Mucosa of descending colon (tissue), 3 donors: ENCODE data around the gene LIN28B. TPM values are rescaled to one million over a fixed set of nuclear protein-coding genes. Genes with fewer than 3 reads are reported as not detected.

Experiments
- ATAC-seq: fragments of 200-7000 bp; cut with Tn5 transposase; one replicate; pipeline ENCODE4 v1.9.1; 2020; ENCODE audit warnings: mild to moderate bottlenecking, moderate library complexity
- DNase-seq, 3 donors: peaks; one replicate each; pipeline ENCODE4 v3.0.0-alpha.2; 2020
- H3K36me3 ChIP-seq: fragments of 200-600 bp; one replicate; pipeline ENCODE4 v1.8.0; 2021; ENCODE audit warnings: low read depth, mild to moderate bottlenecking
- H3K4me1 ChIP-seq: fragments of 200-600 bp; one replicate; pipeline ENCODE4 v1.8.0; 2021; ENCODE audit warnings: low read depth, mild to moderate bottlenecking
- H3K4me3 ChIP-seq: fragments of 200-600 bp; one replicate; pipeline ENCODE4 v1.8.0; 2021; ENCODE audit warnings: mild to moderate bottlenecking
- H3K9me3 ChIP-seq: fragments of 200-600 bp; one replicate; pipeline ENCODE4 v1.8.0; 2021; ENCODE audit warnings: mild to moderate bottlenecking
- CTCF ChIP-seq: fragments of 200-600 bp; IDR thresholded peaks from one replicate; pipeline ENCODE4 v1.8.0; 2022; ENCODE audit warnings: antibody characterized with exemption, mild to moderate bottlenecking
- intact Hi-C, 2 donors: fragments of 100-400 bp; cut with DNase I in 1 of 2; cut with micrococcal nuclease in 1 of 2; formaldehyde crosslinking; loops; one replicate each; pipeline versions ENCODE4 v1.11.0 to v1.11.1; 2022; cut with DNase I, micrococcal nuclease
- total RNA-seq, 3 donors: library from RNA; stranded (reverse); fragmentation: NEBNext Ultra II Directional in 2 of 3; extraction: Animal tissue kit (Norgen Biotek cat#: 25700) in 2 of 3; gene quantifications; one replicate each; pipeline versions ENCODE4 v1.2.1 to v1.2.4, GENCODE V29; 2021 to 2023
- donor health status: DM: no; HTN: no; CAD: no; lungs with moderate emphysema.
- donor health status: DM: no; HTN: no; CAD: no.
- donor health status: DM: no; HTN: yes; CAD: no.

LIN28B gene
- total RNA-seq, 3 donors from 2014 or later: not detected

GRCh38 chr6:104959026-104959858 is 2.3 kb downstream of the LIN28B start:
- Histone ChIP-seq H3K36me3 (no peaks in the 10 kb centered on the region), H3K4me3 (no peak overlapping the region), H3K9me3 (no peaks in the 10 kb centered on the region), H3K4me1 (no peaks in the 10 kb centered on the region)
- intact Hi-C loops: no loop called here
- DNase-seq (no peak), ATAC-seq (no peak)
- TF ChIP-seq CTCF: no peak

- intact Hi-C loops: no loop called here
- TF ChIP-seq CTCF: no peak
- ATAC-seq (no peak), DNase-seq (no peak)
- no peak overlapping the region for H3K4me3 ChIP-seq
- H3K36me3 ChIP-seq: no peaks in the 10 kb centered on the region
- H3K4me1 ChIP-seq: no peaks in the 10 kb centered on the region
- H3K9me3 ChIP-seq: no peaks in the 10 kb centered on the region
Observed at GRCh38 chr6:104969108-104969507, 12.2 kb downstream of the LIN28B start.

- Histone ChIP-seq H3K9me3 (no peaks in the 10 kb centered on the region), H3K36me3 (no peaks in the 10 kb centered on the region), H3K4me1 (no peaks in the 10 kb centered on the region), H3K4me3 (no peak overlapping the region)
- no peak for ATAC-seq
- TF ChIP-seq CTCF: no peak
- intact Hi-C loops: no loop called here
- no peak for DNase-seq
Observed at GRCh38 chr6:104969785-104970581, 13.1 kb downstream of the LIN28B start.

- no peak for ATAC-seq
- no peak for TF ChIP-seq CTCF
- no peaks in the 10 kb centered on the region for H3K36me3 ChIP-seq
- H3K4me3 ChIP-seq: no peak overlapping the region
- no peaks in the 10 kb centered on the region for H3K4me1 ChIP-seq
- H3K9me3 ChIP-seq: no peaks in the 10 kb centered on the region
- intact Hi-C loops: no loop called here
- no peak for DNase-seq
Observed at GRCh38 chr6:104973404-104973803, 16.5 kb downstream of the LIN28B start.

GRCh38 chr6:104983296-104983695 is 26.4 kb downstream of the LIN28B start:
- ATAC-seq (no peak), DNase-seq (no peak)
- H3K4me1 ChIP-seq: no peaks in the 10 kb centered on the region
- H3K9me3 ChIP-seq: no peaks in the 10 kb centered on the region
- TF ChIP-seq CTCF: no peak
- no peaks in the 10 kb centered on the region for H3K36me3 ChIP-seq
- intact Hi-C loops: no loop called here
- H3K4me3 ChIP-seq: no peak overlapping the region
